Measurements from ENCODE around the gene TFAP2D. TPM values are rescaled to one million over a fixed set of nuclear protein-coding genes. Genes with fewer than 3 reads are reported as not detected.

The TFAP2D gene
- total RNA-seq, 1 experiment from 2014 or later: not detected

GRCh38 chr6:50712291-50712690 lies 1.0 kb upstream of the TFAP2D start:
- H3K4me3 ChIP-seq (ENCODE audit: insufficient read depth, low read depth, low read length): no peak overlapping the region
- no peaks in the 10 kb centered on the region for H3K36me3 ChIP-seq (replicated peaks; ENCODE audit: control insufficient read depth, insufficient read depth, low read length)
- DNase-seq: no peak
- peaks cover 99% of the 10 kb centered on the region for H3K27me3 ChIP-seq (ENCODE audit: control insufficient read depth, insufficient read depth, low read length)

- H3K4me3 ChIP-seq (ENCODE audit: insufficient read depth, low read depth, low read length): no peak overlapping the region
- peaks cover 100% of the 10 kb centered on the region for H3K27me3 ChIP-seq (ENCODE audit: control insufficient read depth, insufficient read depth, low read length)
- H3K36me3 ChIP-seq (replicated peaks; ENCODE audit: control insufficient read depth, insufficient read depth, low read length): no peaks in the 10 kb centered on the region
- peak; percentile 70 for DNase-seq
Observed at GRCh38 chr6:50713977-50714486, 706 bp downstream of the TFAP2D start.

GRCh38 chr6:50714487-50715379 lies 1.4 kb downstream of the TFAP2D start:
- Histone ChIP-seq H3K36me3 (replicated peaks; ENCODE audit: control insufficient read depth, insufficient read depth, low read length) (no peaks in the 10 kb centered on the region), H3K4me3 (ENCODE audit: insufficient read depth, low read depth, low read length) (peak overlapping the region; percentile 33), H3K27me3 (ENCODE audit: control insufficient read depth, insufficient read depth, low read length) (peaks cover 100% of the 10 kb centered on the region)
- peak; percentile 76 for DNase-seq

- peaks cover 100% of the 10 kb centered on the region for H3K27me3 ChIP-seq (ENCODE audit: control insufficient read depth, insufficient read depth, low read length)
- H3K4me3 ChIP-seq (ENCODE audit: insufficient read depth, low read depth, low read length): no peak overlapping the region
- no peaks in the 10 kb centered on the region for H3K36me3 ChIP-seq (replicated peaks; ENCODE audit: control insufficient read depth, insufficient read depth, low read length)
- DNase-seq: no peak
Observed at GRCh38 chr6:50716899-50717509, 3.7 kb downstream of the TFAP2D start.

- Histone ChIP-seq H3K4me3 (ENCODE audit: insufficient read depth, low read depth, low read length) (no peak overlapping the region), H3K36me3 (replicated peaks; ENCODE audit: control insufficient read depth, insufficient read depth, low read length) (no peaks in the 10 kb centered on the region), H3K27me3 (ENCODE audit: control insufficient read depth, insufficient read depth, low read length) (peaks cover 100% of the 10 kb centered on the region)
- DNase-seq: peak; percentile 37
Observed at GRCh38 chr6:50717734-50718457, 4.6 kb downstream of the TFAP2D start.

GRCh38 chr6:50718566-50718965 lies 5.2 kb downstream of the TFAP2D start:
- DNase-seq: no peak
- no peaks in the 10 kb centered on the region for H3K36me3 ChIP-seq (replicated peaks; ENCODE audit: control insufficient read depth, insufficient read depth, low read length)
- H3K27me3 ChIP-seq (ENCODE audit: control insufficient read depth, insufficient read depth, low read length): peaks cover 100% of the 10 kb centered on the region
- H3K4me3 ChIP-seq (ENCODE audit: insufficient read depth, low read depth, low read length): no peak overlapping the region

- no peak overlapping the region for H3K4me3 ChIP-seq (ENCODE audit: insufficient read depth, low read depth, low read length)
- H3K27me3 ChIP-seq (ENCODE audit: control insufficient read depth, insufficient read depth, low read length): peaks cover 100% of the 10 kb centered on the region
- no peaks in the 10 kb centered on the region for H3K36me3 ChIP-seq (replicated peaks; ENCODE audit: control insufficient read depth, insufficient read depth, low read length)
- peak; percentile 62 for DNase-seq
Observed at GRCh38 chr6:50720623-50721022, 7.3 kb downstream of the TFAP2D start.

- no peaks in the 10 kb centered on the region for H3K36me3 ChIP-seq (replicated peaks; ENCODE audit: control insufficient read depth, insufficient read depth, low read length)
- H3K4me3 ChIP-seq (ENCODE audit: insufficient read depth, low read depth, low read length): no peak overlapping the region
- peaks cover 100% of the 10 kb centered on the region for H3K27me3 ChIP-seq (ENCODE audit: control insufficient read depth, insufficient read depth, low read length)
- no peak for DNase-seq
Observed at GRCh38 chr6:50721978-50722377, 8.7 kb downstream of the TFAP2D start.

- Histone ChIP-seq H3K4me3 (ENCODE audit: insufficient read depth, low read depth, low read length) (no peak overlapping the region), H3K36me3 (replicated peaks; ENCODE audit: control insufficient read depth, insufficient read depth, low read length) (no peaks in the 10 kb centered on the region), H3K27me3 (ENCODE audit: control insufficient read depth, insufficient read depth, low read length) (peaks cover 100% of the 10 kb centered on the region)
- DNase-seq: no peak
Observed at GRCh38 chr6:50722829-50723554, 9.7 kb downstream of the TFAP2D start.

- DNase-seq: peak; percentile 60
- H3K36me3 ChIP-seq (replicated peaks; ENCODE audit: control insufficient read depth, insufficient read depth, low read length): no peaks in the 10 kb centered on the region
- H3K27me3 ChIP-seq (ENCODE audit: control insufficient read depth, insufficient read depth, low read length): peaks cover 96% of the 10 kb centered on the region
- H3K4me3 ChIP-seq (ENCODE audit: insufficient read depth, low read depth, low read length): no peak overlapping the region
Observed at GRCh38 chr6:50724381-50725124, 11.2 kb downstream of the TFAP2D start.

- Histone ChIP-seq H3K4me3 (ENCODE audit: insufficient read depth, low read depth, low read length) (no peak overlapping the region), H3K27me3 (ENCODE audit: control insufficient read depth, insufficient read depth, low read length) (peaks cover 9% of the 10 kb centered on the region; the same call in 1 of the 2 replicates), H3K36me3 (replicated peaks; ENCODE audit: control insufficient read depth, insufficient read depth, low read length) (no peaks in the 10 kb centered on the region)
- DNase-seq: no peak
Observed at GRCh38 chr6:50734488-50734887, 21.2 kb downstream of the TFAP2D start.

GRCh38 chr6:50742161-50742560 lies 28.8 kb downstream of the TFAP2D start:
- no peaks in the 10 kb centered on the region for H3K27me3 ChIP-seq (ENCODE audit: control insufficient read depth, insufficient read depth, low read length)

GRCh38 chr6:50744976-50745375 lies 31.6 kb downstream of the TFAP2D start:
- H3K36me3 ChIP-seq (replicated peaks; ENCODE audit: control insufficient read depth, insufficient read depth, low read length): no peaks in the 10 kb centered on the region
- H3K4me3 ChIP-seq (ENCODE audit: insufficient read depth, low read depth, low read length): no peak overlapping the region
- no peaks in the 10 kb centered on the region for H3K27me3 ChIP-seq (ENCODE audit: control insufficient read depth, insufficient read depth, low read length)
- no peak for DNase-seq

More at GRCh38 chr6:50742161-50742560, 28.8 kb downstream of the TFAP2D start:
- Histone ChIP-seq H3K4me3 (ENCODE audit: insufficient read depth, low read depth, low read length) (no peak overlapping the region), H3K36me3 (replicated peaks; ENCODE audit: control insufficient read depth, insufficient read depth, low read length) (no peaks in the 10 kb centered on the region)
- DNase-seq: no peak
